Tibial nerve (tissue), 4 donors: ENCODE measurements around the gene HOXA11. TPM values are rescaled to one million over a fixed set of nuclear protein-coding genes. Genes with fewer than 3 reads are reported as not detected.

ENCODE experiments used
- small RNA-seq: library from RNA; depleted of rRNA; stranded (forward); fragments of <200 nt; gene quantifications from one replicate; pipeline ENCODE3, GENCODE V24; 2016
- total RNA-seq, 4 donors: library from RNA; depleted of rRNA; stranded (reverse); fragments of >200 nt; gene quantifications; one replicate each; pipeline ENCODE4 v1.1.0, GENCODE V29; 2016

The HOXA11 gene
- total RNA-seq, 4 donors from 2014 or later: 5.0 to 13.2 (median 9.5) TPM

Small RNAs within 50 kb of the gene (small RNA-seq; reads per million reads assigned to genes)
- not detected for gene AC004080.5
- not detected for gene RF02140
- not detected for gene RF02141

Other genes starting within 250 kb of the HOXA11 start
- 1 to 10 TPM in 2 of 4 donors, under 1 TPM in 2; 0.44 to 2.1 (median 1.2) TPM for gene HOXA1, start 89.2 kb downstream of the HOXA11 start, total RNA-seq
- gene HOXA2, start 82.5 kb downstream of the HOXA11 start, total RNA-seq: 1 to 10 TPM; 2.5 to 5.9 (median 5.2) TPM
- 1 to 10 TPM; 4.4 to 6.3 (median 4.7) TPM for gene HOXA4, start 54.5 kb downstream of the HOXA11 start, total RNA-seq
- gene HOXA5, start 41.6 kb downstream of the HOXA11 start, total RNA-seq: 10 to 100 TPM; 12.0 to 25.9 (median 16.6) TPM
- gene HOXA6, start 37.5 kb downstream of the HOXA11 start, total RNA-seq: 10 to 100 TPM; 11.1 to 30.9 (median 18.7) TPM
- gene HOXA3, start 32.6 kb downstream of the HOXA11 start, total RNA-seq: 10 to 100 TPM in 1 of 4 donors, 1 to 10 TPM in 3; 7.0 to 18.8 (median 8.7) TPM
- 10 to 100 TPM in 2 of 4 donors, 1 to 10 TPM in 2; 8.7 to 16.9 (median 11.3) TPM for gene HOXA7, start 28.6 kb downstream of the HOXA11 start, total RNA-seq
- gene HOXA9, start 19.7 kb downstream of the HOXA11 start, total RNA-seq: 10 to 100 TPM; 10.5 to 13.8 (median 12.7) TPM
- gene HOXA10, start 10.9 kb downstream of the HOXA11 start, total RNA-seq: 10 to 100 TPM; 19.0 to 34.1 (median 24.9) TPM
- gene HOXA13, start 14.9 kb upstream of the HOXA11 start, total RNA-seq: 1 to 10 TPM in 1 of 4 donors, under 1 TPM in 3; 0.63 to 1.5 (median 0.72) TPM
- gene EVX1, start 57.6 kb upstream of the HOXA11 start, total RNA-seq: not detected